ENCODE results near the gene SHC2. TPM values are rescaled to one million over a fixed set of nuclear protein-coding genes. Genes with fewer than 3 reads are reported as not detected.
A peak's percentile ranks its signal among the peaks of the same experiment; 100 is the strongest.
"Not testable (repeated sequence)": the region's sequence is repeated elsewhere in the genome, so short reads cannot be mapped to it uniquely, and the experiment has no call there.

Gene SHC2
- total RNA-seq, 1 donor from 2014 or later = 1.7 TPM

DNA sequence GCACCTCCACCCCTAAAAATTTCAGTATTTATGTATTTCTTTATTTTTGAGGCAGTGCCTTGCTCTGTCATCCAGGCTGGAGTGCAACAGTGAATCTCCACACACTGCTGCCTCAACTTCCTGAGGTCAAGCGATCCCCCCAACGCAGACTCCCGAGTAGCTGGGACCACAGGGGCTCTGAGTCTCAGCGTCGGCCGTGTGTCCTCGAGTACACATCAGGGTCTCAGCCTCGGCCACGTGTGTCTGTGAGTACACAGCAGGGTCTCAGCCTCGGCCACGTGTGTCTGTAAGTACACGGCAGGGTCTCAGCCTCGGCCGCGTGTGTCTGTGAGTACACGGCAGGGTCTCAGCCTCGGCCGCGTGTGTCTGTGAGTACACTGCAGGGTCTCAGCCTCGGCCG lies 73.1 kb downstream of the SHC2 start:
- no peak for ATAC-seq

DNA sequence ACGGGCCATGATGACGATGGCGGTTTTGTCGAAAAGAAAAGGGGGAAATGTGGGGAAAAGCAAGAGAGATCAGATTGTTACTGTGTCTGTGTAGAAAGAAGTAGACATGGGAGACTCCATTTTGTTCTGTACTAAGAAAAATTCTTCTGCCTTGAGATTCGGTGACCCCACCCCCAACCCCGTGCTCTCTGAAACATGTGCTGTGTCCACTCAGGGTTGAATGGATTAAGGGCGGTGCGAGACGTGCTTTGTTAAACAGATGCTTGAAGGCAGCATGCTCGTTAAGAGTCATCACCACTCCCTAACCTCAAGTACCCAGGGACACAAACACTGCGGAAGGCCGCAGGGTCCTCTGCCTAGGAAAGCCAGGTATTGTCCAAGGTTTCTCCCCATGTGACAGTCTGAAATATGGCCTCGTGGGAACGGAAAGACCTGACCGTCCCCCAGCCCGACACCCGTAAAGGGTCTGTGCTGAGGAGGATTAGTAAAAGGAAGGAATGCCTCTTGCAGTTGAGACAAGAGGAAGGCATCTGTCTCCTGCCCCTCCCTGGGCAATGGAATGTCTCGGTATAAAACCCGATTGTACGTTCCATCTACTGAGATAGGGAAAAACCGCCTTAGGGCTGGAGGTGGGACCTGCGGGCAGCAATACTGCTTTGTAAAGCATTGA lies 74.1 kb downstream of the SHC2 start:
- not testable (repeated sequence) for ATAC-seq

DNA sequence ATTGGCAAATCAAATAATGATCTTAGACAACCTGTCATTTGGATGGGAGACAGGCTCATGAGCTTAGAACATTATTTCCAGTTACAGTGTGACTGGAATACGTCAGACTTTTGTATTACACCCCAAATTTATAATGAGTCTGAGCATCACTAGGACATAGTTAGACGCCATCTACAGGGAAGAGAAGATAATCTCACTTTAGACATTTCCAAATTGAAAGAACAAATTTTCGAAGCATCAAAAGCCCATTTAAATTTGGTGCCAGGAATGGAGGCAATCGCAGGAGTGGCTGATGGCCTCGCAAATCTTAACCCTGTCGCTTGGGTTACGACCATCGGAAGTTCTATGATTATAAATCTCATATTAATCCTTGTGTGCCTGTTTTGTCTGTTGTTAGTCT lies 74.6 kb downstream of the SHC2 start:
- not testable (repeated sequence) for ATAC-seq

DNA sequence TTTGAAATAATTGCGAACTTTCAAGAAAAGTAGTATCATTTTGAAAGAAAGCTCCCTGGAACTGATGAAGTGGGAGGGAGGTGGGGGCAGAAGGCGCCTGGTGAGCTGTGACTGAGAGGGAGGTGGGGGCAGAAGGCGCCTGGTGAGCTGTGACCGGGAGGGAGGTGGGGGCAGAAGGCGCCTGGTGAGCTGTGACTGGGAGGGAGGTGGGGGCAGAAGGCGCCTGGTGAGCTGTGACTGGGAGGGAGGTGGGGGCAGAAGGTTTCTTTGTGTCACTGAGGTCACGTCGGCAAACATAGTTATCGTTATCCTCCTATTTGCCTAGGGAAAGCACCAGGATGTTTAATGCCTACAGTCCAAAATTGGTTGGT lies 76.0 kb downstream of the SHC2 start:
- no peak for ATAC-seq

DNA sequence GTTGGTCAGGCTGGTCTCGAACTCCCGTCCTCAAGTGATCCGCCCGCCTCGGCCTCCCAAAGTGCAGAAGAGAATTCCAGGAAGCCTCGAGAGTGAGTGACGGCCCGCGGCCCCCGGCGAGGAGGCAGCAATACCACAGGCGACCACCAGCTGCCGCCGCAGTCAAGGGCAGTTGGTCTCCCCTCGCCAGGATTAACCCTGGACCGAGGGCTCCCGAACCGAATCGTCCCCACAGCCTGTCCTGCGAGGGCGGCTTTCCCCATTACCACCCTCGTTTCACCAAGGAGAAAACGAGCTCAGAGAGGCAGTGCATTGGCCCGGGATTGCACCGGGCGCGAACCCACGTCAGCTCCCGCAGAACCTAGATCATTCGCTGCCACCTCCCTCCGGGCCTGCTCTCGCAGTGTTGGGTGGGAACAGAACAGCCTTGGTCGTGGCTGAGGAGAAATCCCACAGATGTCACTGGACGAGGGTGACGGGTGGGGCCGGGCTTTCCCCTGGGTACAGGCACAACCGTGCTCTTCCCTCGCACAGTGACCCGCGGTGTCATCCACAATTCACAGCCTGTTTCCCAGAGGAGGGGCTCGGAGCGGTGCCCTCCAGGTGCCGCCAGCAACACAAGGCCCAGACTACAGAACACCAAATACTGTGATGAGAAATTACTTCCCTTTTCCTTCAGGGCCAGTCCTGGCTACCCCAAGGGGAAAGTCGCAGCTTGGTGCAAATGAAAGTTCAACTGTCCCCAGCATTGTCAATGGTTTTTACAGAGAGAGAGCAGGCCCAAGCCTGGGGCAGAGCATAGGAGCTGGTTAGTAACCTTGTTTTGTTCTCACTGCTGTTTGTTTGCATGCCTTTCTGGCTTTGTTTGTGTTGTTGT lies 76.7 kb downstream of the SHC2 start:
- ATAC-seq = peak; percentile 25

DNA sequence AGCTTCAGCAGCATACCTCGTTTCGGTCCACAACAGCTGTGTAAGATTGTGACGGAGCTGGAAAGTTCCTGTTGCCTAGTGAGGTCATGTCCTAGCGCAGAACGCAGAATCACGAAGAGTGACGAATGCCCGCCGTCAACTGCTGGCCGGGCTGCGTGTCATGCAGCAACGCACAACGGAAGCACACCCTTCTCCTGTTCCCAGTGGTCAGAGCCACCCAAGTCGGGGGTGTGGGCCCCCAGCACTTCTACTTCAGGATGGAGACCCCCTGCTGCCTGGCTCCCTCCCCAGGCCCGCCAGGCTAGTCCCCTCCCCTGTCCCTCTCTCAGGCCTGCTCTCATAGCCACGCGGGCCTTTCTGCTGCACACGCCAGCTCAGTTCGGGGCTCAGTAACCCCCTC lies 77.8 kb downstream of the SHC2 start:
- no peak for ATAC-seq

DNA sequence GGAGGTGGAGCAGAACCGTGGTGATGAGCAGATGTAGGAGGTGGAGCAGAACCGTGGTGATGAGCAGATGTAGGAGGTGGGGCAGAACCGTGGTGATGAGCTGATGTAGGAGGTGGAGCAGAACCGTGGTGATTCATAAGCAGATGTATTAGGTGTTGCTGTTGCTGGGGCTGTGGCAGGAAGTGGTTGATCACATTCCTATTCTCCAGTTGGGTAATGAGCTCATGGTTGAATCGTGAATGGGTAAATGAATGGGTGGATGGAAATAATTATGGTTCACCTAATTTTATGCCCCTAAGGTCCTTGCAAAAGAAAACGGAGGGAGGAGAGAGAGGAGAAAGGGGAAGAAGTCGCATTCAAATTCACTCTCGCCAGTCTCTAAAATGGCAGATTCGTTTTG lies 78.3 kb downstream of the SHC2 start:
- ATAC-seq = peak; percentile 66

DNA sequence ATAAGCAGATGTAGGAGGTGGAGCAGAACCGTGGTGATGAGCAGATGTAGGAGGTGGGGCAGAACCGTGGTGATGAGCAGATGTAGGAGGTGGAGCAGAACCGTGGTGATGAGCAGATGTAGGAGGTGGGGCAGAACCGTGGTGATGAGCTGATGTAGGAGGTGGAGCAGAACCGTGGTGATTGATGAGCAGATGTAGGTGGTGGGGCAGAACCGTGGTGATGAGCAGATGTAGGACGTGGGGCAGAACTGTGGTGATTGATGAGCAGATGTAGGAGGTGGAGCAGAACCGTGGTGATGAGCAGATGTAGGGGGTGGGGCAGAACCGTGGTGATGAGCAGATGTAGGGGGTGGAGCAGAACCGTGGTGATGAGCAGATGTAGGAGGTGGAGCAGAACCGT lies 78.9 kb downstream of the SHC2 start:
- ATAC-seq = not testable (repeated sequence)

DNA sequence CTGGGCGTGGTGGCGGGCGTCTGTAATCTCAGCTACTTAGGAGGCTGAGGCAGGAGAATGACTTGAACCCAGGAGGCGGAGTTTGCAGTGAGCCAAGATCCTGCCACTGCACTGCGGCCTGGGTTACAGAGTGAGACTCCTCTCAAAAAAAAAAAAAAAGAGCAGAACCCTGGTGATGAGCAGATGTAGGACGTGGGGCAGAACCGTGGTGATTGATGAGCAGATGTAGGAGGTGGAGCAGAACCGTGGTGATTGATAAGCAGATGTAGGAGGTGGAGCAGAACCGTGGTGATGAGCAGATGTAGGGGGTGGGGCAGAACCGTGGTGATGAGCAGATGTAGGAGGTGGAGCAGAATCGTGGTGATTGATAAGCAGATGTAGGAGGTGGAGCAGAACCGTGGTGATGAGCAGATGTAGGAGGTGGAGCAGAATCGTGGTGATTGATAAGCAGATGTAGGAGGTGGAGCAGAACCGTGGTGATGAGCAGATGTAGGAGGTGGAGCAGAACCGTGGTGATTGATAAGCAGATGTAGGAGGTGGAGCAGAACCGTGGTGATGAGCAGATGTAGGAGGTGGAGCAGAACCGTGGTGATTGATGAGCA lies 80.1 kb downstream of the SHC2 start:
- not testable (repeated sequence) for ATAC-seq

DNA sequence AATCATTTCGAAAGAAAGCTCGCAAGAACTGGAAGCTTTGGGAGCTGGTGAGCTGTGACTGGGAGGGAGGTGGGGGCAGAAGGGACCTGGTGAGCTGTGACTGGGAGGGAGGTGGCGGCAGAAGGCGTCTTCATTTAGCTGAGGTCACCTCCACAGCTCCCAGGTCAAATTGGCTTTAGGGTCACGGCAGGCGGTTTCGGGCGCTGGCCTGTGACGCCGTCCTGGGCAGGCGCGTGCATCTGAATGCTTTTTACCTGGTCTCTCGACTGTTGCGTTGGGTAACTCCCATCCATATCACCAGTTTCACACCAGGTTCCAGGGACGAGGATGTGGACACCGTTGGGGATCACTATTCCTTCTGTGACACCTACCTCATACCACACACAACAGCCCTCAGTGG lies 81.0 kb downstream of the SHC2 start:
- no peak for ATAC-seq

DNA sequence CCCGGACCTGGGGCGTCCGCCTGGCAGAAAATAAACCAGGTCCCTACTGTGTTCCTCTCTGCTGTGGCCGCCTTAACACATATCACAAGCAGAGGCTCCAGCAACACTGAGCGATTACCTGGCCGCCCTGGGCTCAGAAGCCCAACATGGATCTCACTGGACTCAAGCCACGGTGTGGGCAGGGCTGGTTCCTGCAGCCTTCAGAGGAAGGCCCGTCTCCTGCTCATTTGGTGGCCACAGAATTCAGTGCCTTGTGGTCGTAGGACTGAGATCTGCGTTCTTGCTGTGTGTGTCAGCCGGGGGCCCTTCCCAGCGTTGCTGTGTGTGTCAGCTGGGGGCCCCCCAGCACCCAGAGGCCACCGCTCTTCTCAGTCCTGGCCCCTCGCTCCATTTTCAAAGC lies 82.1 kb downstream of the SHC2 start:
- no peak for ATAC-seq

DNA sequence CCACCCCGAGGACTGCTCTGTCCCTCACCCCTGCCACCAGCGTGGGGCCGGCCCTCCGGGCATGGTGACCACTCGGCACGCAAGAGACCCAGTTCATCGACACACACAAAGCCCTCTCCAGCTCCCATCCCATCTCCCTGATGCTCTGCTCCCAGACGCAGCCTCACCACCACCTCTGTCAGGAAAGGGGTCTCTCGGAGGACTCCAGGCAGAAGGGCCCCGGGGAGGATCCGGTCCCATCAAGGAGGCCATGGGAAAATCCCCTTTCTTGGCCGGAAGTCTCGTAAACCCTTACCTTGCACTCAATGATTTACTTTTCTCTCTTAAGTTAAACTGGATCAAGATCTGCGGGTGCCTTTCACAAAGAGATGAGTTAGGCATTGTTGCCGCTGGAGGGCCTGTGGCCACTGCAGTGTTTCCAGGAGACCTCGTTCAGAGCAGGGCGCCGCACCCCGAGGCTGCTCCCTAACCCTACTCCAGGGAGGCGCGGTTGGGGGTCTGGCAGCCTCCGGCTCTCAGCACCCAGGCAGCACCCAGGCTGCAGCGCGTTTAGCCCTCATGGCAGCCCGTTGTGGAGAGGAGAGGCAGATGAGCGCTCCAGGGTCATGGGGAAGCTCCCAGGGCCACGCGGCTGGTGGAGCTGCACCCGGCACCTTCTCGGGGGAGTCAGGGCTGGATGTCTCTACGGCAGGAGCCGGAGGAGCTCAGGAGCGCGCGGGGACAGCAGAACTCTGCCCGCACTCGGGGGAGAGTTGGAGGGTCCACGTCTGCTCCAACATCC lies 82.8 kb downstream of the SHC2 start:
- no peak for ATAC-seq

DNA sequence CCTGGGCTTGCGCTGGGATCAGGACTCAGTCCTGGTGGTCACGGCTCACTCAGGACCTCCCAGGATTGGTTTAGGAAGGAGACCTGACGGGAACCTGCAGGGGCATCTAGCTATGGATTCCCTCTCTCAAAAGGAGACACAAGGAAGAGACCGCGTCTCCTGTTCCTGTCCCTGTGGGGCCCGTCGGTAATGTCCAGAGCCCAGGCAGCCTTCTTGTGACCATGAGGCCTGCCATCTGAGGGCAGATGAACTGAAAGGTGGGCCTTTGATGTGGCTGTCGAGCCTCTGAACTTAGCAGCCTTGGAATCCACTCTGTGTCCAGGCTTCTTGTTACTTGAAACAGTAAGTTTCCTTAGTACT lies 84.7 kb downstream of the SHC2 start:
- ATAC-seq = no peak

DNA sequence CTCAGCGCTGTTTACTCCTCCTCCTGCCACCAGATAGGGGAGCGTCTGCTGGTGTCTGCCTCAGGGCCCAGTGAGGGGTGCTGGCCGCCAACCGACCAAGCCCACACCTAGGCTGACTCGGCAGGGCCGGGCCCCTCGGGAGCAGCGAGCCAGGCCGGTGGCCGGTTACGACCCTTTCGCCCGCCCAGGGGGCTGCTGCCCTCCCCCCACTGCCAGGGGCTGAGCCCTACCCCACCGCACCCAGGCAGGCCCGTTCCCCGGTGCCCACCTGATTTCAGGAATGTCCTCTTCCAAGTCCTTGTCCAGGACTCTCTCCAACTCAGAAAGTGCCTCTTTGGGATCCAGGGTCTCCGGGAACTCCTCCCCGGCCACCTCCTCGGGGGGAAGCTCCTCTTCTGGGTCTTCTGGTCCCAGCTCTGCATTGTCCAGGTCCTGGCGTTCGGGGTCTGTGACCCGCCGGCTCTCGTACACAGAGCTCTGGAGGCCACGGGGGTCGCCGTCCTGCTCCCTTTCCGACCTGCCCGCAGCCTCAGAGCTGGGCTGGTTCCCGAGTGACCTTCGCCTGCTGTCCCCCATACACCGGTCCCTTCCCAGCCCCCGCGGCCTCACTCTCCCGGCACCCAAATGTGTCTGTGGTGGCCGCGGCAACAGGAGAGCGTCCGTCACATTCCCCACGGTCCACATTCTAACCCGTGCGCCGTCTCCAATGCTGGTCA lies 85.3 kb downstream of the SHC2 start:
- no peak for ATAC-seq

DNA sequence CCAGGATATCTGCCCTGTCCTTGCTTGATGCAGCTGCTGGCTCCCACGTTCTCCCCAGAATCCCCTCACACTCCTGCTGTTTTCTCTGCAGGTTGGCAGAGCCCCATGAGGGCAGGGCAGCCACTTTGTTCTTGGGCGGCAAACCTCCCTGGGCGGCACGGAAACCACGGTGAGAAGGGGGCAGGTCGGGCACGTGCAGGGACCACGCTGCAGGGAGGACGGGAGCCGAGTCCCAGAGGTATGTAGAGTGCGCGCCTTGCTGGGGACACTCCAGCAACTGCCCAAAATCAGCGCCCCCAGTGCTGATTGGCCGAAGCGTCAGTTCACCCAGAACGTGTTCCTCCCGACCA lies 86.0 kb downstream of the SHC2 start:
- no peak for ATAC-seq

DNA sequence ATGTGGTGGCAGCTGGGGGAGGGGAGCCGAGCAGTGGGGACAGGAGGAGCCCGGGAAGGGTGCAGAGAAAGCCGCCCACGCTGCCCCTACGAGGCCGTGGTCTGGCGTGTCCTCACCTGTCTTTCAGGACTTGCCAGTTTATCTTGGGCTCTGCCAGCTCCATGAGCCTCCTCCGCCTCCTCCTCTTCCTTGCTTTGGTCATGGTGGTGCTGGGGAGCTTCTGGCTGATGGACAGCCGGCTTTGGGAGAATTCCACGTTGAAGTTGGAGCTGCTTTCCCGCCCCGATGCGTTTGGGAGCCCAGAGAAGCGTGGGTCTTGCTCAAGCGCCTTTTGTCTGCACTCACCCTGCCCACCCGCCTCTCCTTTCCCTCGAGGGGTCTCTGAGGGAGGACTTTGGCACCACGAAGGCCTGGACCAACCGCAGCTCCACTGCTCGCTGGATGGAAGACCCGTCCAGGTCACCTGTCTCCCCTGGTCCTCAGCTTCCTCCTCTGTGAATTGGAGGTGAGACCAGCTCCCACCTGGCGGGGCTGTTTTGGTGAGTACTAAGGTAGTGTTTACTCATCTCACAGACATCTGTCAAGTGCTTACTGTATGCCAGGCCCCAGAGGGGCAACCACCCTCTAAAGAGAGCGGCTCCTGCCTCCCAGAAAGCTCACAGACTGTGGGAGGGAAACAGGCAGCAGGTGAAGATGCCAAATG lies 86.5 kb downstream of the SHC2 start:
- peak; percentile 67 for ATAC-seq

DNA sequence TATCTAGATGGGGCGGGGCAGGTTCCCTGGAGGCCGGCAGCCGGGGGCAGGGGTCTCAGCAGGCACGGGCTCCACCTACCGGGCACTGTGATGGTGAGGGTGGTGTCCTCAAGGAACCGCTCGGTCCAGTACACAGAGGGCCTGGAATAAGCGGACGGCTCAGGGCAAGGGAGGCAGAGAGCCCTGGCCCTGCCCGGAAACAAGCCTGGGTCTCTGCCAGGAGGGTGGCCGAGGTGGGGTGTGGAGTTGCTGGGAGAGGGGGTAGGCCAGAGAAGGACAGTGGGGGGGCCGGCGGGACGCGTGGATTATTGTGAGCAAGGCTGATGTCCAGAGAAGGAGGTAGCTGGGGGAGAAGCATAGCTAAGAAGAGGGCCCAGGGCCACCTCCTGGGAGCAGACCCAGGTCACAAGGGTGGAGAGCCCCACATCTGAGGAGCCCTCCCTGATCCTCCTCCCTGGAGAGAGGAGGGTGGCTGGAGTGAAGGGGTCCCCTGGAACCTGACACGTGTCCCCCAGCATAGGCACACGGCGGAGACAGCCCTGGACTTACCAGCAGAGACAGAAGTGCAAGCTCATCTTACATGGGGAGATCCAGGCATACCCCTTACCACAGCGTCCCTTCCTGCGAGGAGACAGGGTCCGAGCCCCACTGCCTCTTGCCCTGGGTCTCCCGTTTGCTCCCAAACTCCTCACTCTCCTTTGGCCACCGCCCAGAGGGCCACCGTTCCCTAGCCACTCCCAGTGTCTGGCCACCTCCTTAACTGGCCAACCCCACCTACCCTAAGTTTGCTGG lies 87.2 kb downstream of the SHC2 start:
- no peak for ATAC-seq

DNA sequence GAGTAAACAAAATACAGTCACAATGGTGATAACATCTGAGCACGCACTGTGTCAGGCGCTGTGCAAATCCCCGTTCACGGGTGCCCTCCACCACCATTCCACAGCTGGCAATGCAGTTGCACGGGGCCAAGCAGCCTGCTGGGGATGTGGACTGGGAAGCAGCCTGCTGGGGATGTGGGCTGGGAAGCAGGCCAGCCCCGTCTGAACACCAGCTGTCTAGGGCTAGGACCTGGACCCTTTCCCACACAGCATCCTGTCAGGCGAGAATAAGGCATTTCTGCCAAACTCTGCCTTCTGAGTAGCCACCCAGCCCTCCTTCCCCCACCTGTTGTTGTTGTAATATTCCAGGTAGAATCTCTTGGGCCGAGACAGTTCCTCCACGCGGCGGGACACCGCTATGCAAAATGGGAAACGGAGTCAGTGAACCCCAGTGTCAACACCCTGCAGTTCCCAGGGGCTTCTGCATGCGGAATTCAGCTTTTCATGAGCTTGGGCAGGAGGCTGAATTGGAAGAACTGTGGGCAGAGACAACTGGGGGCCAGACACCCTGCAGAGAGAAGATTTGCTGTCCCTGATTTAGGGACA lies 88.4 kb downstream of the SHC2 start:
- ATAC-seq = no peak

DNA sequence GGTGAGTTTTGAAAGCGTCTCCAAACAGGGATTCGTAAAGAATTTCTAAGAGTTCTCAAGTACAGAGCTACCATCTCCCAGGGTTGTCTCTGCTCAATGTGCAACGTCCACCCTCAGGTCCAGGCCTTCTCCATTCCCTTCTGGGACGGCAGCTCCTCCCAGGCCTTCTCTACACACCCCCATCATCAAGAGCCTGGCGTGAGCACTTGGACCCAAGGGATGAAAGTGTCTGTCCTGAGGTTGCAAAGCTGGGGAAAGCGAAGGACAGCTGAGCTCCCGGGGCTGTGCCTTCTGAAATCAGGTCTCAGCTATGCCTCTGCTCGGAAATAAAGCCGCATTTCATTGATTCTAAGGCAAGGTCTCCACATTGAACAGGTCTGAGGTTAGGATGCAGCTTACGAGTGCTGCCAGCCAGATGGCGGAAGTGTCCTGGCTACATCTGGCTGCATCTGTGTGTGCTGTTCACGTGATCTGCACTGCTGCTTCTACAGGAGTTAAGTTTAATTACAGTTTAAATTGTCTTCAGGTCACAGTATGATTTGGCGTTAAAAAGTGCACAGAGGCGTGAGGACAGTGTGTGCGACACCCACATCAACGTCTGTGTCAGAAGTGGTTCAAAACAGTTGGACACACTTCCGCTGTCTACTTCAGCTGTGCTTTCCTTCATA lies 89.2 kb downstream of the SHC2 start:
- no peak for ATAC-seq

Data from esophagus mucosa (tissue), 1 donor.